RCC 7860 (cell line): ENCODE results near the gene SMYD3.

Source experiments
- DNase-seq: peaks from one replicate; pipeline ENCODE4 v3.0.0-alpha.2; 2015; ENCODE audit warnings: low spot score
- FAIRE-seq: peaks from 2 replicates; lab custom pipeline; 2012; peaks lifted over from hg19 to GRCh38; lab: Jason Lieb, UNC

SMYD3 gene

GRCh38 chr1:246516126-246516525 lies 9.0 kb upstream of the SMYD3 start:
- no peak for DNase-seq

GRCh38 chr1:246515390-246516005 lies 8.4 kb upstream of the SMYD3 start:
- FAIRE-seq, result no peak
- DNase-seq, result no peak

More at GRCh38 chr1:246516126-246516525, 9.0 kb upstream of the SMYD3 start:
- no peak for FAIRE-seq

GRCh38 chr1:246513619-246514343 lies 6.7 kb upstream of the SMYD3 start:
- FAIRE-seq (no peak), DNase-seq (no peak)

- DNase-seq (no peak), FAIRE-seq (no peak)
Measured at GRCh38 chr1:246513041-246513440, 6.0 kb upstream of the SMYD3 start.

- no peak for FAIRE-seq
- no peak for DNase-seq
Measured at GRCh38 chr1:246512635-246513034, 5.6 kb upstream of the SMYD3 start.

GRCh38 chr1:246512230-246512629 lies 5.2 kb upstream of the SMYD3 start:
- DNase-seq (no peak), FAIRE-seq (no peak)

GRCh38 chr1:246511203-246511602 lies 4.1 kb upstream of the SMYD3 start:
- FAIRE-seq (no peak), DNase-seq (no peak)

GRCh38 chr1:246510147-246511030 lies 3.3 kb upstream of the SMYD3 start:
- DNase-seq (no peak), FAIRE-seq (no peak)

GRCh38 chr1:246508897-246509688 lies 2.0 kb upstream of the SMYD3 start:
- no peak for FAIRE-seq
- no peak for DNase-seq

- no peak for FAIRE-seq
- DNase-seq, result no peak
Measured at GRCh38 chr1:246506367-246506673, 759 bp downstream of the SMYD3 start.

GRCh38 chr1:246503341-246503740 lies 3.7 kb downstream of the SMYD3 start:
- no peak for FAIRE-seq
- DNase-seq, result no peak

GRCh38 chr1:246497331-246497915 lies 9.7 kb downstream of the SMYD3 start:
- peak; percentile 71 for FAIRE-seq
- DNase-seq, result peak; percentile 60

- FAIRE-seq (peak; percentile 62), DNase-seq (peak; percentile 54)
Measured at GRCh38 chr1:246492611-246493245, 14.4 kb downstream of the SMYD3 start.

GRCh38 chr1:246491551-246492053 lies 15.5 kb downstream of the SMYD3 start:
- DNase-seq (no peak), FAIRE-seq (no peak)

GRCh38 chr1:246488674-246489073 lies 18.4 kb downstream of the SMYD3 start:
- DNase-seq (no peak), FAIRE-seq (no peak)

- FAIRE-seq (no peak), DNase-seq (no peak)
Measured at GRCh38 chr1:246483569-246483933, 23.5 kb downstream of the SMYD3 start.

- no peak for FAIRE-seq
- DNase-seq, result no peak
Measured at GRCh38 chr1:246482805-246483568, 24.1 kb downstream of the SMYD3 start.

GRCh38 chr1:246479061-246479460 lies 28.0 kb downstream of the SMYD3 start:
- FAIRE-seq, result no peak
- DNase-seq, result no peak

GRCh38 chr1:246477634-246478033 lies 29.4 kb downstream of the SMYD3 start:
- FAIRE-seq, result no peak
- DNase-seq, result no peak
